ENCODE results near the gene PTN. TPM values are rescaled to one million over a fixed set of nuclear protein-coding genes. Genes with fewer than 3 reads are reported as not detected.

The PTN gene
- total and polyA plus RNA-seq, 10 of the 15 experiments (the other 5 are each of a cell fraction or from before 2014, with no cell fraction given): 0.09 to 1.2 (median 0.13) TPM; not detected in 7

DNA sequence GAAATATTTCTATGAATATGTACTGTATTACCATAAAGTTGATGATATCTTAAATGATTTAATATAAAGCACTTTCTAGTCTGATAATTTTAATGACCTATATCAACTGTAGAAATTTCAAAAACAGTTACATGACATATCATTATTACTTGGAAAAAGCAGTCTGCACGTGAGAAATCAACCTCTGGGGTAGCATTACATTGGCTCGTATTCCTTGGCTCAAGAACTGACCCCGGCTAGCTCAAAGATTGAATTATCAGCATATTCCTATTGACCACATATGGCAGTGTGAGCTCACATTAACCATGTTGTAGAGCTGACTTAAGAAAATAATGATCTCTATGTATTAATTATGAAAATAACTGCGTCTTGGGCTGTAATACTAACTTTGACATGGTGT lies 139.3 kb downstream of the PTN start:
- BruUV-seq (replicated peaks): no TSS peak
- ChIA-PET SMC1A (ENCODE audit: uncharacterized antibody, unreplicated experiment) (no interaction called here), POLR2A (no interaction called here), CTCF (no interaction called here), RAD21 (ENCODE audit: unreplicated experiment) (no interaction called here)
- Histone ChIP-seq H3K4me1 (ENCODE audit: control insufficient read depth, insufficient read depth, low read length) (no peaks in the 10 kb centered on the region), H3K9ac (ENCODE audit: control insufficient read depth, insufficient read depth, low read length) (no peak overlapping the region), H3K79me2 (ENCODE audit: control insufficient read depth, insufficient read depth, low read length) (no peaks in the 10 kb centered on the region), H3K27me3 (replicated peaks in 1 of 2; ENCODE audit: control insufficient read depth in 2 of 2, insufficient read depth in 2 of 2, low read length in 1 of 2) (no peaks in the 10 kb centered on the region), H3K27ac (ENCODE audit: control insufficient read depth, insufficient read depth) (no peak overlapping the region), H2AFZ (ENCODE audit: control insufficient read depth, low read depth, low read length) (no peak overlapping the region), H3K4me2 (ENCODE audit: control insufficient read depth, insufficient read depth) (no peak overlapping the region), H3K4me3 (no peak overlapping the region), H4K20me1 (ENCODE audit: control insufficient read depth, insufficient read depth) (no peaks in the 10 kb centered on the region), H3K9me3 (replicated peaks; ENCODE audit: control insufficient read depth, insufficient read depth, low read length) (no peaks in the 10 kb centered on the region), H3K36me3 (ENCODE audit: control insufficient read depth in 2 of 2, insufficient read depth in 2 of 2, low read length in 1 of 2) (no peaks in the 10 kb centered on the region)
- intact Hi-C loops (cut with micrococcal nuclease; ENCODE audit: unreplicated experiment): no loop called here
- ATAC-seq: no peak
- TF ChIP-seq CBX3 (IDR thresholded peaks at IDR 0.05; ENCODE audit: borderline replicate concordance, low read depth) (no peak), DPF2 (IDR thresholded peaks at IDR 0.05) (no peak), SUZ12 (IDR thresholded peaks at IDR 0.05; ENCODE audit: unreplicated experiment) (no peak), CHD2 (IDR thresholded peaks at IDR 0.05; ENCODE audit: borderline replicate concordance, low read depth, low read length) (no peak), SMAD5 (IDR thresholded peaks at IDR 0.05; ENCODE audit: low read depth) (no peak), EED (IDR thresholded peaks at IDR 0.05; ENCODE audit: low read depth) (no peak), GATAD2B (conservative IDR thresholded peaks at IDR 0.05; ENCODE audit: low read depth) (no peak), ZBED1 (IDR thresholded peaks at IDR 0.05; ENCODE audit: borderline replicate concordance) (no peak), RAD21 (IDR thresholded peaks at IDR 0.05; ENCODE audit: insufficient read depth, low read depth, low read length) (no peak)
- TF ChIP-seq, protein P1, sequence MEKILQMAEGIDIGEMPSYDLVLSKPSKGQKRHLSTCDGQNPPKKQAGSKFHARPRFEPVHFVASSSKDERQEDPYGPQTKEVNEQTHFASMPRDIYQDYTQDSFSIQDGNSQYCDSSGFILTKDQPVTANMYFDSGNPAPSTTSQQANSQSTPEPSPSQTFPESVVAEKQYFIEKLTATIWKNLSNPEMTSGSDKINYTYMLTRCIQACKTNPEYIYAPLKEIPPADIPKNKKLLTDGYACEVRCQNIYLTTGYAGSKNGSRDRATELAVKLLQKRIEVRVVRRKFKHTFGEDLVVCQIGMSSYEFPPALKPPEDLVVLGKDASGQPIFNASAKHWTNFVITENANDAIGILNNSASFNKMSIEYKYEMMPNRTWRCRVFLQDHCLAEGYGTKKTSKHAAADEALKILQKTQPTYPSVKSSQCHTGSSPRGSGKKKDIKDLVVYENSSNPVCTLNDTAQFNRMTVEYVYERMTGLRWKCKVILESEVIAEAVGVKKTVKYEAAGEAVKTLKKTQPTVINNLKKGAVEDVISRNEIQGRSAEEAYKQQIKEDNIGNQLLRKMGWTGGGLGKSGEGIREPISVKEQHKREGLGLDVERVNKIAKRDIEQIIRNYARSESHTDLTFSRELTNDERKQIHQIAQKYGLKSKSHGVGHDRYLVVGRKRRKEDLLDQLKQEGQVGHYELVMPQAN (conservative IDR thresholded peaks at IDR 0.05): no peak
- no peak for DNase-seq (ENCODE audit: low read depth, low spot score)
- WGBS (ENCODE audit: insufficient coverage, insufficient replicate concordance, low lambda C conversion rate, missing lambda C conversion rate): 0% methylated on average over 4 of the region's 4 CpGs
- FAIRE-seq: no peak
- in situ Hi-C loops (cut with MboI): no loop called here
